HG02759 (cell line): ENCODE data around the gene C3orf22.

Source experiments
- ATAC-seq: cut with Tn5 transposase; IDR thresholded peaks from one replicate; pipeline ENCODE4 v1.9.1; 2021; ENCODE audit warnings: mild to moderate bottlenecking, moderate library complexity; ENCODE audit not compliant: unreplicated experiment

C3orf22 gene

DNA sequence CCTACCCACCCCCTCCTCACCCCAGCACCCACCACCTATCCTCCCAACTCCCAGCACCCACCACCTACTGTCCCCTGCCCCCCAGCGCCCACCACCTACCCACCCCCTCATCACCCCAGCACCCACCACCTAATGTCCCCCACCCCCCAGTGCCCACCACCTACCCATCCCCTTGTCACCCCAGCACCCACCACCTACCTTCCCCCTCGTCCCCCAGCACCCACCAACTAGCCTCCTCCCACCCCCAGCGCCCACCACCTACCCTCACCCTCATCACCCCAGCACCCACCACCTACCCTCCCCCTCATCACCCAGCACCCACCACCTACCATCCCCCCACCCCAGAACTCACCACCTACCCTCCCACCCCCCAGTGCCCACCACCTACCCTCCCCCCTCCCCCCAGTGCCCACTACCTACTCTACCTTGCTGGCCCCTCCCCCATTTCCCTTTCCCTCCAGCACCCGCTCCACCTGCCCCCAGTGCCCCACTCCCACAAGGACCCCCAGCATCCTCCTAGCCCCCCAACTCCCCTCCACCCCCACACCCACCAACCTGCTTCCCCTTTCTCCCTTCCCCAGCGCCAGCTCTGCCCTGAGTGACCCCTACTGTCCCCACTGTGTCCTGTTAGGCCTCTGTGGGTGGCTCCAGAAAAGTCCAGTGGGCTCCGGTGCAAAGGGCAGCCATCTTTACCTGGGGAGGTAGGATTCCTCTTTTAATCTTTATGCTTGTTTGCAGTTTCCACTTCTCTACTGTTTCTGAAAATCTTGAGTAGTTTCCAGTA, 42.4 kb downstream of the C3orf22 start:
- ATAC-seq = no peak

DNA sequence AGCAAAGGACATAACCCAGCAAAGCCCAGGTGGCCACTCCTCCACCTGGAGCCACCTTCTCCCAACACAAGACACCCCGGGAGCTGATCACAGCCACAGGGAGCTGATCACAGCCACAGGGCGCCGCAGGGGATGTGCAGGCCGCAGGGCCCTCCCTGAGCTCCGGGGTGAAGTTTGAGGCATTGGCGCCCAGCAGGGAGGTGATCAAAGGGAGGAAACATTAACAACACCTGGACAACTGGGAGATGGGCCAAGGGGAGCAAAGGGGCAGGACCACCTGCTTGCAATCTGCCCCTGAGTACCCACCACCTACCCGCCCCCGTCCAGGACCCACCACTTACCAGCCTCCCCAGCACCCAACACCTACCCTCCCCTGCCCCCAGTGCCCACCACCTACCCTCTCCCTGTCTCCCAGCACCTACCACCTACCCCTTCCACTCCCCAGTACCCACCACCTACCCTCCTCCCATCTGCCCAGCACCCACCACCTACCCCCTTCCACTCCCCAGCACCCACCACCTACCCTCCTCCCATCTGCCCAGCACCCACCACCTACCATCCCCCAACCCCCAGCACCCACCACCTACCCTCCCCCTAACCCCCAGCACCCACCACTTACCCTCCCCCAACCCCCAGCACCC, 43.5 kb downstream of the C3orf22 start:
- ATAC-seq = no peak

DNA sequence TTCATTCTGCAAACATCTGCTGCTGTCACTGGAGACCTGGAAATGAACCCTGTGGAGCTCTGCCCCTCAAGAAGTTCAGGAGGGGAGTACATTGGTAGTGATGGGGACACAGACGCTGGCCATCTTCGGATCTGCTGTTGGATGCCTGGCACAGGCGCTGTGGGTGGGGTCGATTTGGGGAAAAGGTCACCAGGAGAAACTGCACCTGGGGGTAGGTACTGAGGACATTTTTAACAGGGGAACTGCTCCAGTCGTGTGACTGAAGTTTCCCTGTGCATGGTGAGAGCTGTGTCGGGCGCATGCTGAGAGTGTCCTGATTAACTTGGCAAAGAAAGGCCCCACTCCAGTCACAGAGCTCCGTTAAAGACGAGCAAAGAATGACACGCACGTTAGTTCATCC, 44.6 kb downstream of the C3orf22 start:
- no peak for ATAC-seq

DNA sequence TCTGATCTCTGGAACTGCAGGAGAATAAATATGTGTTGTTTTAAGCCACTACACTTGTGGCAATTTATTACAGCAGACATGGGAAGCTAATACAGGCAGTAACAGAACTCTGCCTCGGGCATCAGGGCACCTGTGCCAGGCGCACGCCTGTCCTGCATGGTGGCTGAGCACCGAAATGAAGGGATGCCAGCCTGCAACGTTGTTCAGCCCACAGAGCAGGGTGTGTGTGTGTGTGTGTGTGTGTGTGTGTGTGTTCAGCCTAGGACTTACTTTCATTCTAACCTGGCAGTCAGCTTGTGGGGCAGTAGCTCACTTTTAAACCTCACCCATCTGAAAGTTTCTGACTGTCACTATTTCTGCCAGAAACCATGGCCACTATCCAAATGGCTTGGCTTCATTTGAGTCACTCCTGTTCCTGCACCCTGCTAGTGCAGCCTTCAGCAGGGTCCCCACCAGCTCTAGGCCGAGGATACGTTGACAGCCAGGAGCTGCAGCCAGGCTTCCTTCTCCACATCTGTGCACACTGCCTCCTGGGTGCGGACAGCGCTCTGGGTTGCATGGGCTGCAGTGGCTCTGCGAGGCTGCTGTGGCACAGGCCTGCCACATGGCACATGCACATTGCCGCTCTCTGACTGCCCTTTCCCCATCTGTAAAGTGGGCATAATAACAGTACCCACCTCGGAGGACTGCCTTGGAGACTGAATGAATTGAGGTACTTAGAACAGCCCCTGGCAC, 45.6 kb downstream of the C3orf22 start:
- no peak for ATAC-seq

DNA sequence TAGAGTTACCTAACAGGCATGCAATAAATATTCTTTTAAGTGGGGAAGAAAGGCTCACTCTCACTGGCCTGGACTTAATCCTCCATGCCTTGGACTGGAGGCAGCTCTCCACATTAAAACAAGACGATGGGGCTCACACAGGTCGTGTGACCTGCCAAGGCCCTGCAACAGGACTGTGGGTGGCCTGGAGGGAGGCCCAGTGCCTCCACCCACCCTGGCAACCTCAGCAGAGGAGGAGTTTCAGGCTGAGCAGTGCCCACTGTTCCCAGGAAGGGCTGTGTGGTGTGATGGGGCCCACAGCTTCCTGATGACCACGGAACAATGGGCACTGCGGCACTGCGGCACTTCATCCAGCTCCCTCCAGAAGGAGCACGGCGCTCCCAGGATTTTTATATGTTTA, 46.7 kb downstream of the C3orf22 start:
- ATAC-seq = no peak

DNA sequence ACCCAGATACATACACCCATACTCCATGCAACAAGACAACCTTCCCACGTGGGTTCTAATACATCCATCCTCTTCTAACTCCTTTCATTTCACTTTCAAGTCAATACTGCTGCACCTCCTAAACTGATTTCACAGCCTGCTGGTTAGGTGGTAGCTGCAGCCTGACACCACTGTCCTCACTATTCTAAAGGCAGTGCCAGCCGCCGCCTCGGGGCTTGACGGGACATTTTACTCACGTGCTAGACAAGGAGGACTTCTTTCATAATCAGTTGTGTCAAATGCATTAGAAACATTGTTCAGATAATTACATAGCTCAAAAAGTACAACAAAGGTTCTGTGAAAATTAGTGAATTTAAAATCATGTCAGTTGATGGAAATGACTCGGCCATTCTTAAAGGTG, 47.4 kb downstream of the C3orf22 start:
- ATAC-seq = no peak

DNA sequence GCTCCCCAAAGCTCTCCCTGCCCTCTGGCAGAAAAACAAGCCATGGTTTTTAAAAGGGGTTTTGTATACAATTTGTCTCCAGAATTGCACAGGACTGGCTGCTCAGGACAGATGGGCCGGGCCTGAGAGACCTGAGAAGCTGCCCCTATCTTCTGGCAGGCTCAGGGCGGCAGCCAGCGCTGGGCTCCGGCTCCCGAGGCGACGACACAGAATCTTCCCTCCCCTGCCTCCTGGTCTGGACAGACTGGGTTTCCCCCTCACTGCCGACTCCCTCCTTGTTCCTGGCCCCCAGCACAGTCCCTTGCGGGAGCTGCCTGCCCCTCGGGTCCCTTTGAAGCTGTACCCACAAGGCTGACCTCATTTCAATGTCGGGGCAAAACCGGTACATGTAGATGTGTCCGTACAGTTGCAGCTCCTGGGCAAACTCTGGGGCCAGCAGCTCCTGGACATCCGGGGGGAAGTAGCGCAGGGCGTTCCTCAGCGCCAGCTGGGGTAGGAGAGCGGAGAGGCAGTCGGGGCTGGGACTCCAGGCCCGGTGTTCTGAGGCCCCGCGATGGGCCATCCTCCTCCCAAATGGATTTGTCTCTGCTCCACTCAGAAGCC, 48.3 kb downstream of the C3orf22 start:
- no peak for ATAC-seq

DNA sequence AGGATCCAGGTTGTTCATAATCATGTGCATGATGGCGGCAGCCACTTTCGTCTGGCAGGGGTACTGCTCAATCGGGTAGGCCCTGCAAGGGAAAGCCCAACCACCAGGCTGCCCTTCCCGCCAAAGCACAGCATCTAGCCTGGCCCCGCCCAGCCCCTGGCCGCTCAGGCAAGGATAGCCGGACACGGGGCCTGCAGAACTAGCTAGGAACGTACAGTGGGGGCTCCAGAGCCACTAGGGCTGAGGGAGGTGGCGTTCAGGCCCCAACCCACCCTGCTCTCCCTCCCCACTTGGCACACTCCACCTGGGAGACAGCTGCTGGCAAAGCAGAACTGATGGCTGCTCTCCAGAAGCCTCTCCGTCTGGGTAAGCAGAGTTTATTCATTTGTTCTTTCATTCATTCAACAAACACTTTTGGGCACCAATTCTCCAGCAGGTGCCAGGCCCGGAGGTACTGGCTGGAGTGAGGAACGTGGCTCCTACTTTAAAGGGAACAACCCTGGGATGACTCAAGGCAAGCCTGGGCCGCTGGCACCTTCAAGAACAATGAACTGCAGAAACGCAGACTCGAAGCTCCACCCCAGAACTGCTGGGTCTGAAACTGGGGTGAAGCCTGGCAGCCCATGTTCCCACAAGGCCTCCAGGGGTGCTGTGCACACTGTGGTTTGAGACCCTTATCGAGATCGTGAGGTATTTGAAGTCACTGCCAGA, 49.0 kb downstream of the C3orf22 start:
- no peak for ATAC-seq

DNA sequence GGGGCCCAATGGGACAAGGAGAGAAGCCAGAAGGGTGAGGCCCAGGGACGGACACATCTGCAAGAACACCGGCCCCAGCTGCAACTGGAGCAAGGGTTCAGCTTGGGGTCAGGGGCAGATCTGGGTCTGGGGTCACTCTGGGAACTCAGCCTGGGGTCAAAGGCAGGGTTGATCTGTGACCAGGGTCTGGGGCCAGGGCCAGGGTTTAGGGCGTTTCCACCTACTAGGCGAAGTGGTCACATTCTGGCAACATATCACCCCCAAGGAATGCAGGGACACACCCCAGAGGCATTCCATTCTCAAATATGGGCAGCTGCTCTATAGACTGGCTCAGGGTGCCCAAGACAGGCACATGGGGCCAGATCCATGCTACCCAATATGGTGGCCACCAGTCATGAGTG, 50.2 kb downstream of the C3orf22 start:
- ATAC-seq = no peak

DNA sequence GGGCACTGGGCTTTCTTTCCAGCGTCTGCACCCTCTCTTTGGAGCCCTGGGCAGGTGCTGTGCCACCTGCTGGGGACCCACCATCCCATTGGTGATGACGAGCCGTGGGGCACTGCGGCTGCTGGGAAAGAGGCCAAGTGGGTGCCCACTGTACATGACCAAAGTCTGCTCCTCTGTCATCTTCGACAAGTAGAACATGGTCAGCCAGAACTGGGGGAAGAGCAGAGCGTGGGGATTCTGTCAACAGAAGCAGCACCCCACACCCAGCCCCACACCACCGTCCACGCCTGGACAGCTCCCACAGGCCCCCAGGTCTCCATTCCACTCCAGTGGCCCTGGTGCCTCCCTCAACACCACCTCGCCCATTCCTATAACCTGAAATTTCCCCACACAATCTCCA, 50.8 kb downstream of the C3orf22 start:
- no peak for ATAC-seq

DNA sequence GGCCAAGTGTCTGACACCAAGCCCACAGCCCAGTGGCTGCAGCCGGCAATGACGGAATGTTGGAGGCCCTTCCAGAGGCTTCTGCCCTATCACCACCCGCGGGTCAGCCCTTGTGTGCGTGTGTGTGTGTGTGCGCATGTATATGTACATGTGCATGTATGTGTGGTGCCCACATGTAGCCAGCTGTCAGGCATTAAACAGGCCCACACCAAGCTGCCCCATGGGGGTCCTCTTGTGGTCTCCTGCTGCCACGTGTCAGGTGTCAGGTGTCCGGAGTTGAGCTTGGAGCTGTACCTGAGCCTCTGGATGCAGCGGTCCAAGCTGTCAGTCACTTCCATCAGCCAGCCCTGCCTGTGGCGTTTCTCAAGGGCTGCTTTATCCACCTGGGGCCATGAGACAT, 55.0 kb downstream of the C3orf22 start:
- no peak for ATAC-seq

DNA sequence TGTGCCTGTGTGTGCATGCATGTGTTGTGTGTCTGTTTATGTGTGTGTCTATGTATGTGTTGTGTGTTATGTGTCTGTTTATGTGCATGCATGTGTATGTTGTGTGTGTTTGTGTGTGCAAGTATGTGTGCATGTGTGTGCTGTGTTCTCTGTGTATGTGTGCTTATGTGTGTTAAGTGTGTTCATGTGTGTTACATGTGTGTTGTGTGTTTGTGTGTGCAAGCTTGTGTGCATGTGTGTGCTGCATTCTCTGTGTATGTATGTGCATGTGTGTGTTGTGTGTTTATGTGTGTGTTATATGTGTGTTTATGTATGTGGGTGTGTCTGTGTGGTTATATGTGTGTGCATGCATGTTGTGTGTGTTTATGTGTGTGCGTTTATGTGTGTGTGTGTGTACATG, 56.1 kb downstream of the C3orf22 start:
- ATAC-seq = no peak

DNA sequence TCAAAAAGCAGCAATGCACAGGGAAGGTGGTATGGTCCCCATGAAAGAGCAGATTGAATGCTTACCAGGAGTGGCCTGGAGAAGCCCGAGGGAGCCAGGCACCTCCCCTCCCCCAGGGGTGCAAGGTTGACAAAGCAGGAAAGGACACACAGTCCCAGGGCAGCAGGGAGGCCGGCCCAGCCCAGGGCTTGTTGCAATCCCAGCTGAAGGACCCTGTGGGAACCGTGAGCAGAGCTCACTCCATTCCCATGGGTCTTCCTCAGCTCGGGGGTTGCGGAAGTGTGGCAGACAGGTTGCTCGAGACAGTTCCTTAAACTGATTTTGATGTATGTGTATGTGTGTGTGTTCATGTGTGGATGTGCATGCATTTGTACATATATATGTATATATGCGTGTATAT, 57.0 kb downstream of the C3orf22 start:
- ATAC-seq = no peak

DNA sequence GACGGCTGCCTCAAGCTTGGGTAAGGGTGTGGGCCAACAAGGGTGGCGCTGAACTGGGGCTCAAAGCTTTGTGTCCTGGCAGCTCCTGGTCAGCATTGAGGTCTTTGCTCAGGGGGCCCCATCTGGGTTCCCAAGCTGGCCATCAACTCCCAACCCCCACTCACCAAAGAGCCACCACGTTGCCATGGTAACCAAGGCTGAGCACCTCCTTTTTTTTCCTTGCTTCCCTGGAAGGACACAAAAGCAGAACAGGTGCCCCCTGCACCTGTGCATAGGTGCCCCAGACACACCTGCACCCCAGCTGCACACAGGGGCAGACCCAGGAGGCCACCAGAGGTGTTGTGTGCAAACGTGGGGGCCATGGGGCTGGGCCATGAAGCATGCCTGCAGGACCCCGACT, 57.7 kb downstream of the C3orf22 start:
- ATAC-seq = no peak

DNA sequence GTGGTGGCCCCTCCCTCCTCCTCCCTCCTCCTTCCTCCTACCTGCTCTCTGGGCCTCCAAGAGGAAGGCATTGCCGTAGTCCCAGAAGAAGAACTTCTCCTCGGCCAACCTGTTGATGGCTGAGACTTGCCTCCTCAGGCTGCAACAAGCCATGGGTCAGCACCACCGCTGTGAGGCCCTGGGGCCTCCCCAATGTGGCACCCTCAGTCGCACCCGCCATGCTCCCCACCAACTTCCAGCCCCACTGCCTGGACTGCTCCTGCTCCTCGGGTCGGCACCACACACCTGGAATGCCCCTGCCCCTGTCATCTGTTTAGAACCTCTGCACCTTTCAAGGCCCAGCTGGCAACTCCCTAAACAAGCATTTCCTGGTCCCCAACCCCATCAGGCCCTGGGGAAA, 58.7 kb downstream of the C3orf22 start:
- ATAC-seq = no peak
